ENCODE measurements around the gene PIK3CD.

DNA sequence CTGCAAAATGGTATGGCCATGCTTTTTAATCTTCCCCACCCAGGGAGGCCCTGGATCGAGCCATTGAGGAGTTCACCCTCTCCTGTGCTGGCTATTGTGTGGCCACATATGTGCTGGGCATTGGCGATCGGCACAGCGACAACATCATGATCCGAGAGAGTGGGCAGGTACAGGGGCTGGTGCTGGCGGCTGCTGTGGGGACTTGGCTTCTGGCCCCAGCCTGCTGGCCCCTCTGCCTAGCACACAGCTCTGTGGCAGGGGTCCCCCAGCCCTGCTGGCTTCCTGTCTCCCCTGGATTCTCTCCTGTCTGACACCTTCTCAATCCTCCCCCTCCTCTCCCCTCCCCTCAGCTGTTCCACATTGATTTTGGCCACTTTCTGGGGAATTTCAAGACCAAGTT lies 72.4 kb downstream of the PIK3CD start:
- TF ChIP-seq MYC (IDR thresholded peaks at IDR 0.05; ENCODE audit: low read depth, low read length) (no peak), JUN (IDR thresholded peaks at IDR 0.05; ENCODE audit: borderline replicate concordance, insufficient read depth, insufficient read length, low read depth) (no peak), EZH2 (IDR thresholded peaks at IDR 0.05; ENCODE audit: borderline replicate concordance, low read depth, low read length, severe bottlenecking) (no peak)
- TF ChIP-seq, protein P1, sequence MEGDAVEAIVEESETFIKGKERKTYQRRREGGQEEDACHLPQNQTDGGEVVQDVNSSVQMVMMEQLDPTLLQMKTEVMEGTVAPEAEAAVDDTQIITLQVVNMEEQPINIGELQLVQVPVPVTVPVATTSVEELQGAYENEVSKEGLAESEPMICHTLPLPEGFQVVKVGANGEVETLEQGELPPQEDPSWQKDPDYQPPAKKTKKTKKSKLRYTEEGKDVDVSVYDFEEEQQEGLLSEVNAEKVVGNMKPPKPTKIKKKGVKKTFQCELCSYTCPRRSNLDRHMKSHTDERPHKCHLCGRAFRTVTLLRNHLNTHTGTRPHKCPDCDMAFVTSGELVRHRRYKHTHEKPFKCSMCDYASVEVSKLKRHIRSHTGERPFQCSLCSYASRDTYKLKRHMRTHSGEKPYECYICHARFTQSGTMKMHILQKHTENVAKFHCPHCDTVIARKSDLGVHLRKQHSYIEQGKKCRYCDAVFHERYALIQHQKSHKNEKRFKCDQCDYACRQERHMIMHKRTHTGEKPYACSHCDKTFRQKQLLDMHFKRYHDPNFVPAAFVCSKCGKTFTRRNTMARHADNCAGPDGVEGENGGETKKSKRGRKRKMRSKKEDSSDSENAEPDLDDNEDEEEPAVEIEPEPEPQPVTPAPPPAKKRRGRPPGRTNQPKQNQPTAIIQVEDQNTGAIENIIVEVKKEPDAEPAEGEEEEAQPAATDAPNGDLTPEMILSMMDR (IDR thresholded peaks at IDR 0.05; ENCODE audit: extremely low read depth in 1 of 2, insufficient read depth in 1 of 2, low read depth in 1 of 2, low read length in 2 of 2), result no peak
- TF ChIP-seq, protein P2, sequence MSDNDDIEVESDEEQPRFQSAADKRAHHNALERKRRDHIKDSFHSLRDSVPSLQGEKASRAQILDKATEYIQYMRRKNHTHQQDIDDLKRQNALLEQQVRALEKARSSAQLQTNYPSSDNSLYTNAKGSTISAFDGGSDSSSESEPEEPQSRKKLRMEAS (IDR thresholded peaks at IDR 0.05; ENCODE audit: insufficient read depth, insufficient read length), result no peak
